Mesenchymal stem cell (in vitro differentiated cells and primary cell): Measurements from ENCODE around the gene PTPRD.

ENCODE experiments used
- DNase-seq: peaks from one replicate; pipeline ENCODE4 v3.0.0-alpha.2; 2013
- H2AFZ ChIP-seq: one replicate; pipeline ENCODE4 v1.6.1; 2013; ENCODE audit warnings: low read depth, mild to moderate bottlenecking, control low read depth, inconsistent platforms, low read length, moderate library complexity
- H2AK5ac ChIP-seq: 2 replicates; pipeline ENCODE4 v1.6.1; 2013; ENCODE audit warnings: low read length, moderate library complexity, mild to moderate bottlenecking, inconsistent platforms; ENCODE audit not compliant: severe bottlenecking
- H2BK120ac ChIP-seq: one replicate; pipeline ENCODE4 v1.6.1; 2013; ENCODE audit warnings: low read depth, mild to moderate bottlenecking, inconsistent platforms, low read length, moderate library complexity
- H2BK12ac ChIP-seq, 2 experiments: one replicate each; pipeline ENCODE4 v1.6.1; 2013; ENCODE audit warnings: inconsistent platforms in 2 of 2, low read length in 2 of 2, mild to moderate bottlenecking in 2 of 2, moderate library complexity in 2 of 2, control low read depth in 1 of 2
- H2BK15ac ChIP-seq: one replicate; pipeline ENCODE4 v1.6.1; 2013; ENCODE audit warnings: mild to moderate bottlenecking, low read depth, inconsistent platforms; ENCODE audit not compliant: poor library complexity, severe bottlenecking
- H2BK5ac ChIP-seq: 2 replicates; pipeline ENCODE4 v1.6.1; 2013; ENCODE audit warnings: low read depth, mild to moderate bottlenecking, low read length, control low read depth, inconsistent platforms; ENCODE audit not compliant: poor library complexity, severe bottlenecking
- H3K14ac ChIP-seq, 2 experiments: one replicate each; pipeline ENCODE4 v1.6.1; 2013; ENCODE audit warnings: inconsistent platforms in 2 of 2, low read length in 2 of 2, control low read depth in 1 of 2, mild to moderate bottlenecking in 1 of 2, moderate library complexity in 1 of 2
- H3K18ac ChIP-seq, 2 experiments: one replicate each; pipeline ENCODE4 v1.6.1; 2013; ENCODE audit warnings: inconsistent platforms in 2 of 2, low read length in 2 of 2, control low read depth in 1 of 2, low read depth in 1 of 2, mild to moderate bottlenecking in 1 of 2
- H3K23ac ChIP-seq, 2 experiments: one replicate each; pipeline ENCODE4 v1.6.1; 2013; ENCODE audit warnings: inconsistent platforms in 2 of 2, low read length in 2 of 2, mild to moderate bottlenecking in 2 of 2, moderate library complexity in 2 of 2, control low read depth in 1 of 2
- H3K27ac ChIP-seq: 2 replicates; pipeline ENCODE4 v1.5.1; 2013; ENCODE audit warnings: mild to moderate bottlenecking, moderate library complexity, low read length, control low read depth, inconsistent platforms; ENCODE audit not compliant: poor library complexity, severe bottlenecking
- H3K27me3 ChIP-seq, 2 experiments: 2 replicates each; pipeline versions ENCODE4 v1.6.1 to v1.7.0; 2013; ENCODE audit warnings: low read length in 2 of 2, mild to moderate bottlenecking in 2 of 2, moderate library complexity in 2 of 2, control low read depth in 1 of 2, inconsistent platforms in 1 of 2; ENCODE audit not compliant: control insufficient read depth in 1 of 2, insufficient read depth in 1 of 2
- H3K36me3 ChIP-seq, 2 experiments: 2 replicates each; pipeline versions ENCODE4 v1.6.1 to v1.7.0; 2013; ENCODE audit warnings: low read length in 2 of 2, control low read depth in 1 of 2, inconsistent platforms in 1 of 2, low read depth in 1 of 2, mild to moderate bottlenecking in 1 of 2; ENCODE audit not compliant: insufficient read depth in 2 of 2, control insufficient read depth in 1 of 2
- H3K4ac ChIP-seq, 2 experiments: one replicate each; pipeline ENCODE4 v1.6.1; 2013; ENCODE audit warnings: inconsistent platforms in 2 of 2, low read length in 2 of 2, mild to moderate bottlenecking in 2 of 2, moderate library complexity in 2 of 2, control low read depth in 1 of 2, low read depth in 1 of 2
- H3K4me1 ChIP-seq: 2 replicates; pipeline ENCODE4 v1.6.1; 2013; ENCODE audit warnings: low read depth, low read length, control low read depth; ENCODE audit not compliant: control insufficient read depth, insufficient read depth
- H3K4me2 ChIP-seq: 2 replicates; pipeline ENCODE4 v1.6.1; 2013; ENCODE audit warnings: low read length, mild to moderate bottlenecking, inconsistent platforms; ENCODE audit not compliant: poor library complexity, severe bottlenecking
- H3K4me3 ChIP-seq, 2 experiments: 2 replicates each; pipeline versions ENCODE4 v1.5.1 to v1.7.0; 2013; ENCODE audit warnings: low read length in 2 of 2, mild to moderate bottlenecking in 2 of 2, control low read depth in 1 of 2, low read depth in 1 of 2; ENCODE audit not compliant: insufficient read depth in 1 of 2
- H3K79me1 ChIP-seq: replicated peaks from 2 replicates; pipeline ENCODE4 v1.6.1; 2013; ENCODE audit warnings: mild to moderate bottlenecking, control low read depth, low read length, inconsistent platforms; ENCODE audit not compliant: poor library complexity, severe bottlenecking
- H3K9ac ChIP-seq: 2 replicates; pipeline ENCODE4 v1.7.0; 2013; ENCODE audit warnings: mild to moderate bottlenecking, low read length, moderate library complexity
- H3K9me3 ChIP-seq: 2 replicates; pipeline ENCODE4 v1.7.0; 2013; ENCODE audit warnings: mild to moderate bottlenecking, low read length; ENCODE audit not compliant: control insufficient read depth
- H4K8ac ChIP-seq: one replicate; pipeline ENCODE4 v1.6.1; 2013; ENCODE audit warnings: inconsistent platforms, mild to moderate bottlenecking, low read length, moderate library complexity
- H4K91ac ChIP-seq: one replicate; pipeline ENCODE4 v1.6.1; 2013; ENCODE audit warnings: mild to moderate bottlenecking, low read length, inconsistent platforms
- WGBS: methylation state at CpG from one replicate; pipeline ENCODE4 v1.1.7; 2013; ENCODE audit warnings: mixed read lengths; 5-methylcytosine and 5-hydroxymethylcytosine counted together

The PTPRD gene

DNA sequence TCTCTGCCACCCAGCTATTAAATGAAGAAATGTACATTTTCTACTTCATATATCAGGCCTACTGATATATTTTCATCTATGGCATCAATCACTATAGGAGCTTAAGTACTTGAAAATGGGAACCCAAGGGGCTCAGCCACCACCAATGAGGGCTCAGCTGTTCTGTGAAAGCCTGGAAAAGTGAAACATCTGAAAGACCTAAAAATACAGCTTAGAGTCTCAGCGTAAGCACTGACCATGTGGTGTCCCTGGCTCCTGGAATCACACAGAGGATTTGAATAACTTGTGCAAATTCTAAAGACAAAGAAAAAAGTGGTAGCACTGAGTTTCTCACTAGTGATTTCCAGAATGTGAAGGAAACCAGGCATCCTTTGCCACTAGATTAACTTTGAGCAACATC lies 64.5 kb downstream of the PTPRD start:
- no peak overlapping the region for H3K9ac ChIP-seq
- no peak overlapping the region for H3K27ac ChIP-seq
- H4K91ac ChIP-seq, result no peak overlapping the region
- H3K36me3 ChIP-seq, result no peaks in the 10 kb centered on the region
- no peak overlapping the region for H2BK5ac ChIP-seq
- H3K4me3 ChIP-seq, result no peak overlapping the region
- no peaks in the 10 kb centered on the region for H3K79me1 ChIP-seq
- H2BK15ac ChIP-seq, result no peak overlapping the region
- H3K14ac ChIP-seq, result no peak overlapping the region
- no peak overlapping the region for H2AK5ac ChIP-seq
- no peak for DNase-seq
- no peaks in the 10 kb centered on the region for H3K27me3 ChIP-seq
- H3K4me2 ChIP-seq, result no peak overlapping the region
- H2BK12ac ChIP-seq, result no peak overlapping the region
- WGBS, result 45% methylated on average over 1 of the region's 1 CpG
- no peaks in the 10 kb centered on the region for H3K4me1 ChIP-seq
- H2AFZ ChIP-seq, result no peak overlapping the region
- peaks cover 6% of the 10 kb centered on the region for H3K9me3 ChIP-seq
- no peak overlapping the region for H3K23ac ChIP-seq
- H3K18ac ChIP-seq, result no peak overlapping the region
- no peak overlapping the region for H4K8ac ChIP-seq
- H2BK120ac ChIP-seq, result no peak overlapping the region
- H3K4ac ChIP-seq, result no peak overlapping the region

DNA sequence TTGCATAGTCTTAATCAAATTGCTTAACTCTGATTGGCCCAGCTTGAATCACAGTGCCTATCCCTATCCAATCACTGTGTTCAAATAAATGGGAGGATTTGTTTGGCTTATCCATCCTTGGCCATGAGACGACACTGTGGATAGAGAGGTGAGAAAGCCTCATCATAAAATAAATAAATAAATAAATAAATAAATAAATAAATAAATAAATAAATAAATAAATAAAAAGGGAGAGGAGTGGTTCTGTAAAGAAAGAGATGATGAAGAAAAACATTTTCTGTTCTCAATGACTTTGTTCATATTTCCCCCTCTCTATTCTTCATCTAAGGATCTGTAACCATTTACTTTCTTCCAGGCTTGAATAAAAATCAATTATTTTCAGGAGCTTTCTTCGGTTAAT lies 74.7 kb downstream of the PTPRD start:
- H3K14ac ChIP-seq, result no peak overlapping the region
- H3K36me3 ChIP-seq, result no peaks in the 10 kb centered on the region
- H2BK120ac ChIP-seq, result no peak overlapping the region
- no peak overlapping the region for H3K23ac ChIP-seq
- H3K27ac ChIP-seq, result no peak overlapping the region
- no peak overlapping the region for H2BK5ac ChIP-seq
- H3K9ac ChIP-seq, result no peak overlapping the region
- no peak overlapping the region for H3K4ac ChIP-seq
- 100% methylated on average over 1 of the region's 2 CpGs for WGBS
- H3K9me3 ChIP-seq, result peaks cover 3% of the 10 kb centered on the region
- no peaks in the 10 kb centered on the region for H3K27me3 ChIP-seq
- H3K4me1 ChIP-seq, result no peaks in the 10 kb centered on the region
- no peak overlapping the region for H3K4me2 ChIP-seq
- H2BK15ac ChIP-seq, result no peak overlapping the region
- no peaks in the 10 kb centered on the region for H3K79me1 ChIP-seq
- H4K8ac ChIP-seq, result no peak overlapping the region
- no peak overlapping the region for H3K4me3 ChIP-seq
- H2AK5ac ChIP-seq, result no peak overlapping the region
- DNase-seq, result no peak
- H2AFZ ChIP-seq, result no peak overlapping the region
- no peak overlapping the region for H3K18ac ChIP-seq
- H4K91ac ChIP-seq, result no peak overlapping the region
- H2BK12ac ChIP-seq, result no peak overlapping the region

DNA sequence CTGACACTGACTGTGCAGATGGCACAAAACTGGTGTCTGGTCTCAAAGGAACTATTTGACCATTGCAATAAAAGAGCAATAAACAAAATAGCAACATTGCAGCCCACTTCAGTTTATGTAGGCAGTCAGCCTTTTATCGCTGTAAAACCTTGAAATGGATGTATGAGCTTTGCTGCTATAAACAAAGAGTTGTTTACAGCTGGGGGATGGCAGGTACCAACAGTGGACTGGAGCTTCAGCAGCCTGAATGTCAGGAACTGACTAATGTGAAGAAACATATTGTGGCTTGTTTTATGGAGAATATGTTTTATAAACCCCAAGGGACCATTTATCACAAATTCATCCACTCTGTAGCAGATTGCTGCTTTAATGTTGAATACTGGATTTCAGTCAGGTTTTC lies 78.0 kb downstream of the PTPRD start:
- Histone ChIP-seq H3K27ac (no peak overlapping the region), H3K4me1 (no peaks in the 10 kb centered on the region), H3K4ac (no peak overlapping the region), H3K23ac (no peak overlapping the region), H3K14ac (no peak overlapping the region), H3K4me2 (no peak overlapping the region), H3K18ac (no peak overlapping the region), H2AFZ (no peak overlapping the region), H3K4me3 (no peak overlapping the region), H2AK5ac (no peak overlapping the region), H3K79me1 (no peaks in the 10 kb centered on the region), H2BK15ac (no peak overlapping the region), H4K91ac (no peak overlapping the region), H2BK12ac (no peak overlapping the region), H3K36me3 (no peaks in the 10 kb centered on the region), H3K9ac (no peak overlapping the region), H3K9me3 (no peaks in the 10 kb centered on the region), H2BK120ac (no peak overlapping the region), H4K8ac (no peak overlapping the region), H3K27me3 (no peaks in the 10 kb centered on the region), H2BK5ac (no peak overlapping the region)
- 11% methylated on average over 1 of the region's 1 CpG for WGBS
- DNase-seq, result peak; percentile 3

- Histone ChIP-seq H3K79me1 (no peaks in the 10 kb centered on the region), H3K4ac (no peak overlapping the region), H2BK12ac (no peak overlapping the region), H3K18ac (no peak overlapping the region), H4K91ac (no peak overlapping the region), H3K9me3 (peaks cover 5% of the 10 kb centered on the region), H3K4me2 (no peak overlapping the region), H2AK5ac (no peak overlapping the region), H3K14ac (no peak overlapping the region), H2BK120ac (no peak overlapping the region), H3K4me1 (no peaks in the 10 kb centered on the region), H2BK5ac (no peak overlapping the region), H3K23ac (no peak overlapping the region), H2BK15ac (no peak overlapping the region), H3K27me3 (no peaks in the 10 kb centered on the region), H4K8ac (no peak overlapping the region), H3K9ac (no peak overlapping the region), H3K4me3 (no peak overlapping the region), H3K36me3 (no peaks in the 10 kb centered on the region), H2AFZ (no peak overlapping the region), H3K27ac (no peak overlapping the region)
- 100% methylated on average over 1 of the region's 1 CpG for WGBS
- no peak for DNase-seq
Observed at GRCh38 chr9:10525972-10526371, 86.8 kb downstream of the PTPRD start.
